GM19099 (cell line): ENCODE data around the gene SLC25A38.

Source experiments
- POLR2A ChIP-seq: IDR thresholded peaks from 3 replicates; pipeline ENCODE4 v1.6.1; 2011; ENCODE audit warnings: low read depth; ENCODE audit not compliant: insufficient read length; ENCODE audit errors: extremely low read depth

The SLC25A38 gene

GRCh38 chr3:39383045-39383880, at the start of gene SLC25A38:
TSS of gene SLC25A38 (plus strand) at chr3:39383370. CDS start at chr3:39383725, 355 bp downstream.
- TF ChIP-seq POLR2A: peak; percentile 83

GRCh38 chr3:39333607-39334006, 49.6 kb upstream of the SLC25A38 start:
- no peak for TF ChIP-seq POLR2A

GRCh38 chr3:39334205-39334604, 49.0 kb upstream of the SLC25A38 start:
- TF ChIP-seq POLR2A: no peak

GRCh38 chr3:39338201-39338600, 45.0 kb upstream of the SLC25A38 start:
- TF ChIP-seq POLR2A: no peak

GRCh38 chr3:39339086-39339485, 44.1 kb upstream of the SLC25A38 start:
- TF ChIP-seq POLR2A: no peak

GRCh38 chr3:39343076-39343717, 40.0 kb upstream of the SLC25A38 start:
- no peak for TF ChIP-seq POLR2A

- no peak for TF ChIP-seq POLR2A
These were observed 39.4 kb upstream of the SLC25A38 start for GRCh38 chr3:39343760-39344159.

- no peak for TF ChIP-seq POLR2A
These were observed 38.3 kb upstream of the SLC25A38 start for GRCh38 chr3:39344746-39345344.

- TF ChIP-seq POLR2A: no peak
These were observed 36.2 kb upstream of the SLC25A38 start for GRCh38 chr3:39346785-39347585.

- no peak for TF ChIP-seq POLR2A
These were observed 35.6 kb upstream of the SLC25A38 start for GRCh38 chr3:39347586-39347876.

- TF ChIP-seq POLR2A: no peak
These were observed 34.1 kb upstream of the SLC25A38 start for GRCh38 chr3:39349080-39349479.

GRCh38 chr3:39350714-39351113, 32.5 kb upstream of the SLC25A38 start:
- TF ChIP-seq POLR2A: no peak

GRCh38 chr3:39358333-39358732, 24.8 kb upstream of the SLC25A38 start:
- TF ChIP-seq POLR2A: no peak

- TF ChIP-seq POLR2A: peak; percentile 48
These were observed 21.8 kb upstream of the SLC25A38 start for GRCh38 chr3:39361252-39361927.

- no peak for TF ChIP-seq POLR2A
These were observed 21.0 kb upstream of the SLC25A38 start for GRCh38 chr3:39362192-39362591.
